GM10266 (cell line): Measurements from ENCODE around the gene FDXR.

Experiments used
- DNase-seq: peaks from one replicate; pipeline ENCODE4 v3.0.0; 2012; ENCODE audit errors: extremely low spot score
- TF ChIP-seq, protein P1 (sequence below): IDR thresholded peaks from 2 replicates; pipeline ENCODE4 v1.5.1; 2012; ENCODE audit warnings: mild to moderate bottlenecking, low read depth; ENCODE audit not compliant: control insufficient read depth, insufficient read depth; ENCODE audit errors: missing control alignments

The FDXR gene

DNA sequence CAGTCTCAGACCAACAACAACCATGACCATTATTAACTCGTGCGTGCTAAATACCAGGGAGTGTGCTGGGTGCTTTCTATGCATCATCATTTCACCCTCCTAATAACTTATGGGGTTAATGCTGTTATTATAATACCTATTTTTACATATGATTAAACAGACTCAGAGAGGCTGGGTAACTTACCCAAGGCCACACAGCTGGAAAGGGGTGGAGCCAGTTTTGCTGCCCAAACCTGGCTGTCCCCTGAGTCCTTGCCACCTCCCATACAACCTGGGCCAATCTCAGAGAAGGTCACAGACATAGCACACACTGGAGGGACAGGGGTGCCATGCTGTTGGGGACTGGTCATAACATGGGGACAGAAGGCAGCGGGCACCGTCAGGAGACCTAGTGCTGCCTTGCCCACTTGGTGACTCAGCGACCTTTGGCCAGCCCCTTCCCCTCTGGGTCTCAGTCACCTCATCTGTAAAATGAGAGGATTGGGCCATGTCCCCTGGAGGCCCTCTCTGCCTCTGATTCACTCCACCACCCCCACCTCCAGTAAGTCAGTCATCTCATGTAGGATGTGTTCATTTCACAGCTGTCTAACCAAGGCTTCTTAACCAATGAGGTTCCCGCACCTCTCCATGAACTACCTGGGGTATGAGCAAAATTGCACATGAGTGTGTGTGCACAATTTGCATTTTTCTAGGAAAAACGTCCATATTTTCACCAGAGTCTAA, 32.1 kb upstream of the FDXR start:
- TF ChIP-seq, protein P1, sequence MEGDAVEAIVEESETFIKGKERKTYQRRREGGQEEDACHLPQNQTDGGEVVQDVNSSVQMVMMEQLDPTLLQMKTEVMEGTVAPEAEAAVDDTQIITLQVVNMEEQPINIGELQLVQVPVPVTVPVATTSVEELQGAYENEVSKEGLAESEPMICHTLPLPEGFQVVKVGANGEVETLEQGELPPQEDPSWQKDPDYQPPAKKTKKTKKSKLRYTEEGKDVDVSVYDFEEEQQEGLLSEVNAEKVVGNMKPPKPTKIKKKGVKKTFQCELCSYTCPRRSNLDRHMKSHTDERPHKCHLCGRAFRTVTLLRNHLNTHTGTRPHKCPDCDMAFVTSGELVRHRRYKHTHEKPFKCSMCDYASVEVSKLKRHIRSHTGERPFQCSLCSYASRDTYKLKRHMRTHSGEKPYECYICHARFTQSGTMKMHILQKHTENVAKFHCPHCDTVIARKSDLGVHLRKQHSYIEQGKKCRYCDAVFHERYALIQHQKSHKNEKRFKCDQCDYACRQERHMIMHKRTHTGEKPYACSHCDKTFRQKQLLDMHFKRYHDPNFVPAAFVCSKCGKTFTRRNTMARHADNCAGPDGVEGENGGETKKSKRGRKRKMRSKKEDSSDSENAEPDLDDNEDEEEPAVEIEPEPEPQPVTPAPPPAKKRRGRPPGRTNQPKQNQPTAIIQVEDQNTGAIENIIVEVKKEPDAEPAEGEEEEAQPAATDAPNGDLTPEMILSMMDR, result no peak
- DNase-seq, result no peak

DNA sequence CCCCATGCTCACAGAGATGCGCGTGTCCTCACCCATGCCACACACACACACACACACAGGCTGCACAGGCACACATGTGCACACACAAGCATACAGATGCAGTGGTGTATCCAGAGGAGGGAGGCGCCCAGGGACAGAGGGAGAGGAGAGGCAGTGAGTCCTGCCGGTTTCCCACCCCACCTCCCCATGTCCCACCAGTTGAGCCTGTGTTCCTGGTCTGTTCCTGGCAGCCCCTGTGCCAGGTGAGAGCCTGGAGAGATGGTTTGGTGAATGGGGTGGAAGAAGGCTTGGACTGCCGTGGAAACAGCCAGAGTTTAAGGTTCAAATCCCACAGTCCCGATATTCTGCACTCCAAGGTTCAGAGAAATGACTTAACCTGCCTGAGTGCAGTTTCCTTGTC, 30.9 kb upstream of the FDXR start:
- TF ChIP-seq, protein P1, result no peak
- no peak for DNase-seq

DNA sequence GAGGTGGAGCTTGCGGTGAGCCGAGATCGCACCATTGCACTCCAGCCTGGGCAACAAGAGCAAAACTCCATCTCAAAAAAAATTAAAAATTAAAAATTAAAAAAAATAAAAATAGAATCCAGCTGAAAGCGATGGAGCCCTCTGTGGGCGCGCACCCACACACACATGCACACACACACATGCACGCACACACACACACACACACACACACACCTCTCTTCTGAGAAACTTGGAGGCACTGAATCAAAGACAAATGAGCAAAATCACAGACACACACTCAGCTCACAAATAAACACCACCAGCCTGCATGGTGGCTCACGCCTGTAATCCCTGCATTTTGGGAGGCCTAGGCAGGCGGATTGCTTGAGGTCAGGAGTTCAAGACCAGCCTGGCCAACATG, 30.2 kb upstream of the FDXR start:
- TF ChIP-seq, protein P1, result no peak
- DNase-seq, result no peak

DNA sequence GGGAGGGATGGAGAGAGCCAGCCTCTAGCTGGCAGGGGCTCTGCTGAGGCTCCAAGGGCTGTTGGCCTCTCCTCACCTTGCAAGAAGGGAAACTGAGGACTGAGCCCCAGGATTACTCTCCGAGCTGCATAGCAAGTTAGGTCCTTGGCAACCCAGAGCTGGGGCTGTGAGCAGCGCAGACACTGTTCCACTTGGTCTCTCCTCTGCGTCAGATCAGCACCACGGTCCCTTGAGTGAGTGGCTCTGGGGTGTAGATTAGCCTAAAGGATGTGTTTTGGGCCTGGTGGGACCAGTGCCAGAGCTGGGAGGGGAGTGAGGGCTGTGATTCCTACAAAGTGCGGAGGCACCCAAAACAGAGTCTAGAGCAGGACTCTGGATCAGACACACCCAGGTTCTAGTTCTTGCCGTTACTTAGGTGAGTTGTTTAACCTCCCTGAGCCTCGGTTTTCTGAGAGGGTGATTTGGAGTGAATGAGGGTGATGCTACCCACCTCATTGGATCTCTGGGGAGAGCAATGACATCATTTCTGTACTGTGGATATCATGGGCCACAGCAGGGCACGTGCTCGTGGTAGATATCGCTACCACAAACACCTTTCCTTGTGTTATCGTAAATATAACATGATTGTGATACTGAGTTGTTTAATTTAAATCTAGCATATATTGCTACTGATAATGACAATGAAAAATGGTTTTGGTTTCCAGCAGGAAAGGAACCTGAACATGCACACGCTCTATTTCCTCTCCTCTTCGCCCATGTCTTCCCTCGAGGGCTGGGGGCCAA, 28.8 kb upstream of the FDXR start:
- TF ChIP-seq, protein P1, result no peak
- DNase-seq, result no peak

DNA sequence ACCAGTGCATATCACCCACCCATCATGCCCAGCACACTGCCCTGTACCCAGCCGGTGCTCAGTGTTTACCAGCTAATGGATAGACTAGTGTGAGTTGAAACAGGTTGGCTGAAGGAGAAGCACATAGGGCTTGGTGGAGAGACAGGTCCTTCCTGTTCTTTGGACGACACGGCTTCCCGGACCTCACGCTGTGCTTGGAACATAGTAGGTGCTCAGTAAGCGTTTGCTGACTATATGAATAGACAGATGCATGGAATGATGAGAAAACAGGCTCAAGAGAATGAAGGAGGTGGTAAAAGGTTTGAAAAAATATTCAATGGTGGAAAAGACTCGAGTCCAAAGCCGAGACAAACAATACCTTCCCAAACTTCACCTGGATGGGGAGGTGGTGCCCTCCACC, 27.4 kb upstream of the FDXR start:
- no peak for DNase-seq
- TF ChIP-seq, protein P1, result no peak

DNA sequence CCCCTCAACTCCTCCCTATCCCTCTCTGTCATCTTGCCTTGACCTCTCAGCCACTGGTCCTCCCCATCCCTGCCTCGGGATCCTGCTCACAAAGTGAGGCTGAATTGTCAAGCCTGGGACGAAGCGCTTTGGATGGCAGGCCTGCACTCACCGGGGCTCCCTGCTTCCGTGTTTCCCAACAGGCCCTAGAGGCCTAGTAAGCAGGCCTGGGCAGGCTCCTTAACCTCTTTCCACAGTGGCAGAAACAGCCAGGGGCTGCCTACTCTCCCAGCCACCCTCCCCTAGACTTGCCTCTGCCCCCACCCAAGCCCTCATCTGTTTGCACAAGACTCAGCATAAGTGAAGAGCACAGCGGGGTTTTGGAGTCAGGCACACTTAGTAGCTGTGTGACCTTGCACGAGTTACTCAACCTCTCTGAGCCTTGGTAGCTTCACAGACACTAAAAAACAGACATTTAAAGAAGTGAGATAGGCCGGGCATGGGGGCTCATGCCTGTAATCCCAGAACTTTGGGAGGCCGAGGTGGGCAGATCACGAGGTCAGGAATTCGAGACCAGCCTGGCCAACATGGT, 25.7 kb upstream of the FDXR start:
- DNase-seq, result no peak
- TF ChIP-seq, protein P1, result no peak
